ENCODE measurements around the gene NTPCR.

Gene NTPCR

GRCh38 chr1:232902774-232903350 is 47.5 kb upstream of the NTPCR start:
- TF ChIP-seq REST (IDR thresholded peaks at IDR 0.05; ENCODE audit: insufficient replicate concordance, low read depth), result no peak
- no peak for TF ChIP-seq GABPA (IDR thresholded peaks at IDR 0.05; ENCODE audit: low read depth)
- TF ChIP-seq CTCF (IDR thresholded peaks at IDR 0.05; ENCODE audit: insufficient read depth, low read length), result no peak
- no peak for TF ChIP-seq POLR2AphosphoS5 (IDR thresholded peaks at IDR 0.05; ENCODE audit: low read depth)
- TF ChIP-seq SPI1 (IDR thresholded peaks at IDR 0.05; ENCODE audit: borderline replicate concordance, low read depth), result no peak
- H3K27me3 ChIP-seq (ENCODE audit: insufficient read depth, poor library complexity, severe bottlenecking), result no peaks in the 10 kb centered on the region
- no peak overlapping the region for H3K4me3 ChIP-seq (replicated peaks; ENCODE audit: insufficient read depth, low read length)
- H3K27ac ChIP-seq (replicated peaks), result no peak overlapping the region
- no peak for DNase-seq (ENCODE audit: low read depth in 1 of 2, low spot score in 1 of 2)

- DNase-seq (ENCODE audit: low read depth in 1 of 2, low spot score in 1 of 2), result no peak
- H3K27ac ChIP-seq (replicated peaks), result no peak overlapping the region
- TF ChIP-seq REST (IDR thresholded peaks at IDR 0.05; ENCODE audit: insufficient replicate concordance, low read depth) (no peak), POLR2AphosphoS5 (IDR thresholded peaks at IDR 0.05; ENCODE audit: low read depth) (no peak), CTCF (IDR thresholded peaks at IDR 0.05; ENCODE audit: insufficient read depth, low read length) (no peak), GABPA (IDR thresholded peaks at IDR 0.05; ENCODE audit: low read depth) (no peak), SPI1 (IDR thresholded peaks at IDR 0.05; ENCODE audit: borderline replicate concordance, low read depth) (no peak)
- no peak overlapping the region for H3K4me3 ChIP-seq (replicated peaks; ENCODE audit: insufficient read depth, low read length)
- no peaks in the 10 kb centered on the region for H3K27me3 ChIP-seq (ENCODE audit: insufficient read depth, poor library complexity, severe bottlenecking)
Measured at GRCh38 chr1:232904131-232904530, 46.3 kb upstream of the NTPCR start.

- TF ChIP-seq GABPA (IDR thresholded peaks at IDR 0.05; ENCODE audit: low read depth) (no peak), CTCF (IDR thresholded peaks at IDR 0.05; ENCODE audit: insufficient read depth, low read length) (no peak), SPI1 (IDR thresholded peaks at IDR 0.05; ENCODE audit: borderline replicate concordance, low read depth) (no peak), REST (IDR thresholded peaks at IDR 0.05; ENCODE audit: insufficient replicate concordance, low read depth) (no peak), POLR2AphosphoS5 (IDR thresholded peaks at IDR 0.05; ENCODE audit: low read depth) (no peak)
- no peaks in the 10 kb centered on the region for H3K27me3 ChIP-seq (ENCODE audit: insufficient read depth, poor library complexity, severe bottlenecking)
- no peak overlapping the region for H3K4me3 ChIP-seq (replicated peaks; ENCODE audit: insufficient read depth, low read length)
- no peak overlapping the region for H3K27ac ChIP-seq (replicated peaks)
- DNase-seq (ENCODE audit: low read depth in 1 of 2, low spot score in 1 of 2), result peak in 1 of 2 experiments; percentile 12
Measured at GRCh38 chr1:232904566-232904965, 45.8 kb upstream of the NTPCR start.

Measured in HL-60 (cell line).